ENCODE data around the gene RAB1B.

GRCh38 chr11:66218846-66219620 is 49.4 kb upstream of the RAB1B start:
- TF ChIP-seq CTCF (IDR thresholded peaks at IDR 0.05) (no peak), POLR2A (IDR thresholded peaks at IDR 0.05) (no peak)

All from uterus (tissue), 2 donors.